Activated CD8-positive, alpha-beta T cell treated with anti-CD3 and anti-CD28 coated beads for 36 hours (primary cell): ENCODE data around the gene SOD2. TPM values are rescaled to one million over a fixed set of nuclear protein-coding genes. Genes with fewer than 3 reads are reported as not detected.
A peak's percentile ranks its signal among the peaks of the same experiment; 100 is the strongest.

Source experiments
- ATAC-seq: fragments of 200-7000 bp; cut with Tn5 transposase; one replicate; pipeline ENCODE4 v1.10.0; 2021; ENCODE audit warnings: mild to moderate bottlenecking, moderate library complexity
- CTCF ChIA-PET: fragments of 350-600 bp; sonication (Branson Sonifier 250); formaldehyde crosslinking; loops from one replicate; lab custom pipeline; 2021; ENCODE audit warnings: antibody characterized with exemption; lab: Charles Lee
- POLR2A ChIA-PET: fragments of 350-600 bp; sonication (Branson Sonifier 250); formaldehyde crosslinking; loops from one replicate; lab custom pipeline; 2021; ENCODE audit warnings: antibody characterized with exemption; lab: Charles Lee
- DNase-seq: peaks from one replicate; pipeline ENCODE4 v3.0.0-alpha.2; 2020
- H3K27ac Mint-ChIP-seq: one replicate; pipeline ENCODE4 v1.8.0; 2021; ENCODE audit warnings: mild to moderate bottlenecking, mixed read lengths
- H3K27me3 Mint-ChIP-seq: one replicate; pipeline ENCODE4 v1.8.0; 2021; ENCODE audit warnings: mixed read lengths
- H3K36me3 Mint-ChIP-seq: one replicate; pipeline ENCODE4 v1.8.0; 2021; ENCODE audit warnings: low read depth, mixed read lengths
- H3K4me1 Mint-ChIP-seq: one replicate; pipeline ENCODE4 v1.8.0; 2021; ENCODE audit warnings: low read depth, mixed read lengths
- H3K4me3 Mint-ChIP-seq: one replicate; pipeline ENCODE4 v1.8.0; 2021; ENCODE audit warnings: mild to moderate bottlenecking, moderate library complexity, mixed read lengths
- H3K9me3 Mint-ChIP-seq: one replicate; pipeline ENCODE4 v1.8.0; 2021; ENCODE audit warnings: mixed read lengths
- CTCF ChIP-seq: fragments of 200-600 bp; IDR thresholded peaks from one replicate; pipeline ENCODE4 v1.8.0; 2022; ENCODE audit warnings: antibody characterized with exemption, mild to moderate bottlenecking
- intact Hi-C: fragments of 100-400 bp; cut with micrococcal nuclease; formaldehyde crosslinking; loops from one replicate; pipeline ENCODE4 v1.10.0; 2022
- total RNA-seq, 2 experiments: library from RNA; stranded (reverse); gene quantifications; one replicate each; pipeline ENCODE4 v1.2.3, GENCODE V29; 2021

Gene SOD2
- total RNA-seq, 2 experiments from 2014 or later = 95.5 to 105 TPM

GRCh38 chr6:159680104-159680503 is 12.9 kb downstream of the SOD2 start:
- Mint-ChIP-seq H3K4me1 (peaks cover 21% of the 10 kb centered on the region), H3K4me3 (no peak overlapping the region), H3K27ac (peak overlapping the region; percentile 65), H3K36me3 (peaks cover 36% of the 10 kb centered on the region), H3K27me3 (no peaks in the 10 kb centered on the region), H3K9me3 (peaks cover 2% of the 10 kb centered on the region)
- peak; percentile 58 for ATAC-seq
- intact Hi-C loops = no loop called here
- TF ChIP-seq CTCF = no peak
- POLR2A ChIA-PET = interaction anchor here (1.0 to 5.8 kb wide), 3 partner anchors 9 to 47 kb away, joined by 4 to 27 read pairs (median 8); partner anchors contain the start of genes SOD2 and WTAP
- no peak for DNase-seq
- CTCF ChIA-PET = interaction anchor here (1.4 to 2.5 kb wide), 2 partner anchors 10 to 25 kb away, joined by 4 to 13 read pairs; no protein-coding TSS in a partner anchor

- no peaks in the 10 kb centered on the region for H3K27me3 Mint-ChIP-seq
- H3K4me1 Mint-ChIP-seq = peaks cover 21% of the 10 kb centered on the region
- H3K27ac Mint-ChIP-seq = peak overlapping the region; percentile 65
- CTCF ChIA-PET = interaction anchor here (1.4 to 2.5 kb wide), 2 partner anchors 10 to 24 kb away, joined by 4 to 13 read pairs; no protein-coding TSS in a partner anchor
- H3K9me3 Mint-ChIP-seq = peaks cover 2% of the 10 kb centered on the region
- peak; percentile 30 for DNase-seq
- peaks cover 35% of the 10 kb centered on the region for H3K36me3 Mint-ChIP-seq
- POLR2A ChIA-PET = interaction anchor here (1.0 to 5.8 kb wide), 3 partner anchors 9 to 47 kb away, joined by 4 to 27 read pairs (median 8); partner anchors contain the start of genes SOD2 and WTAP
- no peak overlapping the region for H3K4me3 Mint-ChIP-seq
- ATAC-seq = peak; percentile 64
- TF ChIP-seq CTCF = no peak
- intact Hi-C loops = no loop called here
These were observed 13.7 kb downstream of the SOD2 start for GRCh38 chr6:159679091-159680077.

DNA sequence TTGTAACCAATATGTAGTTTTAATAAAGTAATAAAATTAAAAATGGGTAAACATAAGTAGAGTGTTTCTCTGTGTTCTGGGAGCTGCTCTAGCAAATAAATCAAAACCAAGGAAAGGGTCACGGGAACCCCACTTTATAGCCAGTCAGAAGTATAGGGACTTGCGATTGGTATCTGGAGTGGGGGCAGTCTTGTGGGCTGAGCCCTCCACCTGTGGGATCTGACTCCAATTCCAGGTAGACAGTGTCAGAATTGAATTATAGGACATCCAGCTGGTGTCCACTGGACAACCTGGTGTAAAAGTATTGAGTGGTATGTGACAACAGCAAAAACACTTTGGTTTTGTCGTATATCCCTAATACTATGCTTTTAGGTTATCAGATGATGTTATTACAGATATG is 14.5 kb downstream of the SOD2 start:
- peaks cover 35% of the 10 kb centered on the region for H3K36me3 Mint-ChIP-seq
- DNase-seq = no peak
- ChIA-PET CTCF (interaction anchor here (1.4 kb wide), 1 partner anchor 11 kb away, joined by 4 read pairs; no protein-coding TSS in a partner anchor), POLR2A (no interaction called here)
- peak overlapping the region; percentile 11 for H3K27ac Mint-ChIP-seq
- no peak for TF ChIP-seq CTCF
- H3K4me3 Mint-ChIP-seq = no peak overlapping the region
- peaks cover 21% of the 10 kb centered on the region for H3K4me1 Mint-ChIP-seq
- ATAC-seq = no peak
- H3K9me3 Mint-ChIP-seq = peaks cover 2% of the 10 kb centered on the region
- no peaks in the 10 kb centered on the region for H3K27me3 Mint-ChIP-seq
- intact Hi-C loops = no loop called here

GRCh38 chr6:159677506-159678165 is 15.4 kb downstream of the SOD2 start:
- intact Hi-C loops = no loop called here
- TF ChIP-seq CTCF = no peak
- peaks cover 39% of the 10 kb centered on the region for H3K36me3 Mint-ChIP-seq
- ChIA-PET POLR2A (interaction anchor here (0.9 kb wide), 1 partner anchor 11 kb away, joined by 3 read pairs; no protein-coding TSS in a partner anchor), CTCF (interaction anchor here (0.9 kb wide), 1 partner anchor 23 kb away, joined by 3 read pairs; no protein-coding TSS in a partner anchor)
- no peak for ATAC-seq
- H3K27me3 Mint-ChIP-seq = no peaks in the 10 kb centered on the region
- peaks cover 2% of the 10 kb centered on the region for H3K9me3 Mint-ChIP-seq
- no peak overlapping the region for H3K27ac Mint-ChIP-seq
- H3K4me3 Mint-ChIP-seq = no peak overlapping the region
- H3K4me1 Mint-ChIP-seq = peaks cover 21% of the 10 kb centered on the region
- no peak for DNase-seq
